SK-N-SH (cell line): ENCODE measurements around the gene ERV3-1. TPM values are rescaled to one million over a fixed set of nuclear protein-coding genes. Genes with fewer than 3 reads are reported as not detected.

Source experiments
- CTCF ChIA-PET: fragments of 300-600, 350-600 bp; formaldehyde crosslinking; extraction: SDS; loops from one replicate; lab custom pipeline; 2021; lab: Yijun Ruan, JAX
- POLR2A ChIA-PET: fragments of 350-600 bp; sonication (Branson Sonifier 250); formaldehyde crosslinking; extraction: SDS; loops from one replicate; lab custom pipeline; 2020; ENCODE audit warnings: antibody characterized with exemption, inconsistent platforms; lab: Yijun Ruan, JAX
- DNase-seq: peaks from one replicate; pipeline ENCODE4 v3.0.0; 2012
- H2AFZ ChIP-seq: fragments of 200-600 bp; sonication (generic); 2 replicates; pipeline ENCODE4 v1.8.1; 2016; ENCODE audit warnings: antibody characterized with exemption, mild to moderate bottlenecking, low read depth
- H3F3A ChIP-seq: fragments of 200-600 bp; sonication (generic); replicated peaks from 2 replicates; pipeline ENCODE3; 2016; ENCODE audit warnings: antibody characterized with exemption, mild to moderate bottlenecking; ENCODE audit not compliant: insufficient read depth
- H3K27ac ChIP-seq, 2 experiments: fragments of 200-500 bp in 1 of 2; fragments of 200-600 bp in 1 of 2; sonication (Bioruptor generic) in 1 of 2; sonication (generic), shearing (Covaris generic) in 1 of 2; 2 replicates each; pipeline versions ENCODE4 v1.5.1 to v1.6.1; 2014 to 2016; ENCODE audit warnings: low read depth in 2 of 2, inconsistent platforms in 1 of 2, low read length in 1 of 2, mild to moderate bottlenecking in 1 of 2, mixed read lengths in 1 of 2
- H3K27me3 ChIP-seq: fragments of 200-600 bp; sonication (generic), shearing (Covaris generic); 2 replicates; pipeline ENCODE4 v1.6.1; 2016; ENCODE audit warnings: mixed run types; ENCODE audit not compliant: insufficient read depth
- H3K36me3 ChIP-seq, 2 experiments: fragments of 200-500 bp in 1 of 2; fragments of 200-600 bp in 1 of 2; sonication (Bioruptor generic) in 1 of 2; sonication (generic) in 1 of 2; replicated peaks in 1 of 2; 2 replicates each; pipeline versions ENCODE3 to v1.5.1; 2014 to 2016; ENCODE audit warnings: low read length in 1 of 2, mild to moderate bottlenecking in 1 of 2; ENCODE audit not compliant: insufficient read depth in 2 of 2, control insufficient read depth in 1 of 2
- H3K4me1 ChIP-seq, 2 experiments: fragments of 200-500 bp in 1 of 2; fragments of 200-600 bp in 1 of 2; sonication (Bioruptor generic) in 1 of 2; sonication (generic), shearing (Covaris generic) in 1 of 2; 2 replicates each; pipeline versions ENCODE4 v1.5.1 to v1.6.1; 2014 to 2016; ENCODE audit warnings: low read depth in 1 of 2, low read length in 1 of 2, mixed run types in 1 of 2; ENCODE audit not compliant: insufficient read depth in 2 of 2, control insufficient read depth in 1 of 2
- H3K4me2 ChIP-seq: fragments of 200-600 bp; sonication (generic), shearing (Covaris generic); 2 replicates; pipeline ENCODE4 v1.6.1; 2017; ENCODE audit warnings: mixed run types
- H3K4me3 ChIP-seq, 2 experiments: fragments of 200-500 bp in 1 of 2; fragments of 200-600 bp in 1 of 2; sonication (Bioruptor generic) in 1 of 2; sonication (generic), shearing (Covaris generic) in 1 of 2; 2 replicates each; pipeline versions ENCODE4 v1.5.1 to v1.8.1; 2014 to 2016; ENCODE audit warnings: low read depth in 2 of 2, inconsistent platforms in 1 of 2, low read length in 1 of 2, mild to moderate bottlenecking in 1 of 2, mixed read lengths in 1 of 2, moderate library complexity in 1 of 2
- H3K79me2 ChIP-seq: fragments of 200-600 bp; sonication (generic); 2 replicates; pipeline ENCODE4 v1.8.1; 2017; ENCODE audit warnings: mild to moderate bottlenecking; ENCODE audit not compliant: insufficient read depth
- H3K9ac ChIP-seq: fragments of 200-600 bp; sonication (generic); 2 replicates; pipeline ENCODE4 v1.6.1; 2017; ENCODE audit warnings: mixed run types
- H3K9me2 ChIP-seq: fragments of 200-600 bp; sonication (generic); 2 replicates; pipeline ENCODE4 v1.6.1; 2017; ENCODE audit warnings: mixed run types
- H3K9me3 ChIP-seq: fragments of 200-600 bp; sonication (generic); 2 replicates; pipeline ENCODE4 v1.6.1; 2017; ENCODE audit warnings: mixed run types, mild to moderate bottlenecking, moderate library complexity
- H4K20me1 ChIP-seq: fragments of 200-600 bp; sonication (generic); 2 replicates; pipeline ENCODE4 v1.6.1; 2017; ENCODE audit warnings: mild to moderate bottlenecking, mixed run types; ENCODE audit not compliant: insufficient read depth
- FOXM1 ChIP-seq: IDR thresholded peaks from 2 replicates; pipeline ENCODE4 v1.4.0; 2012; ENCODE audit warnings: low read depth, mild to moderate bottlenecking
- GABPA ChIP-seq: IDR thresholded peaks from 2 replicates; pipeline ENCODE4 v1.4.0; 2012; ENCODE audit warnings: low read depth, mild to moderate bottlenecking
- GATA2 ChIP-seq: sonication (generic); formaldehyde crosslinking; IDR thresholded peaks from 2 replicates; pipeline ENCODE4 v1.5.0; 2020; ENCODE audit warnings: mild to moderate bottlenecking, missing genetic modification reagents
- IRF3 ChIP-seq: fragments of 150-350 bp; IDR thresholded peaks from 2 replicates; pipeline ENCODE4 v1.6.1; 2016; ENCODE audit warnings: mild to moderate bottlenecking, low read depth, low read length
- MEF2A ChIP-seq: IDR thresholded peaks from 2 replicates; pipeline ENCODE4 v1.4.0; 2012; ENCODE audit warnings: low read depth, borderline replicate concordance
- NRF1 ChIP-seq: IDR thresholded peaks from 2 replicates; pipeline ENCODE4 v1.6.1; 2012; ENCODE audit warnings: low read depth, mild to moderate bottlenecking, low read length
- RAD21 ChIP-seq: IDR thresholded peaks from 2 replicates; pipeline ENCODE4 v1.6.1; 2012; ENCODE audit warnings: mild to moderate bottlenecking, low read length
- SIN3A ChIP-seq: IDR thresholded peaks from 2 replicates; pipeline ENCODE4 v1.6.1; 2012; ENCODE audit warnings: low read depth, mild to moderate bottlenecking, low read length, moderate library complexity, borderline replicate concordance
- SMC3 ChIP-seq: IDR thresholded peaks from 2 replicates; pipeline ENCODE4 v1.6.1; 2012; ENCODE audit warnings: low read depth, low read length, improper control_type of control experiment
- TCF12 ChIP-seq: IDR thresholded peaks from 2 replicates; pipeline ENCODE4 v1.4.0; 2012
- TEAD4 ChIP-seq: IDR thresholded peaks from 2 replicates; pipeline ENCODE4 v1.4.0; 2012; ENCODE audit warnings: mild to moderate bottlenecking, borderline replicate concordance; ENCODE audit not compliant: insufficient read depth
- USF2 ChIP-seq: fragments of 150-350 bp; IDR thresholded peaks from 2 replicates; pipeline ENCODE4 v1.6.1; 2017; ENCODE audit warnings: antibody characterized with exemption, low read length, low read depth, borderline replicate concordance
- ZBTB33 ChIP-seq: IDR thresholded peaks from 2 replicates; pipeline ENCODE4 v1.4.0; 2012; ENCODE audit warnings: low read depth, borderline replicate concordance
- WGBS: methylation state at CpG from one replicate; pipeline ENCODE4 v1.1.6; 2017; ENCODE audit warnings: low lambda C conversion rate; 5-methylcytosine and 5-hydroxymethylcytosine counted together
- polyA plus RNA-seq, 3 experiments: library from polyadenylated mRNA; depleted of rRNA; stranded (reverse); fragments of >200 nt; gene quantifications; 2 replicates each; pipeline ENCODE4 v1.2.3, GENCODE V29; 2012

Gene ERV3-1
- polyA plus RNA-seq, 1 of the 3 experiments (the other 2 are of a cell fraction) = 8.4 TPM

- Histone ChIP-seq H3K79me2 (peaks cover 69% of the 10 kb centered on the region), H3K4me3 (0 out of 4 replicates have a peak overlapping the region, but pooled peaks of 1 of the 2 experiments have one; percentile 88), H3K4me2 (peak overlapping the region; percentile 82), H4K20me1 (no peaks in the 10 kb centered on the region), H3K9me2 (no peaks in the 10 kb centered on the region), H3K27me3 (no peaks in the 10 kb centered on the region), H3F3A (no peaks in the 10 kb centered on the region), H2AFZ (no peak overlapping the region), H3K9ac (no peak overlapping the region), H3K36me3 (peaks cover 5 to 27% of the 10 kb centered on the region in 2 experiments), H3K4me1 (peaks cover 6 to 15% of the 10 kb centered on the region in 2 experiments; a peak in 3 of 4 replicates), H3K9me3 (no peaks in the 10 kb centered on the region), H3K27ac (no peak overlapping the region)
- 100% methylated on average over 1 of the region's 1 CpG for WGBS
- TF ChIP-seq SMC3 = no peak
- TF ChIP-seq TCF12 = no peak
- no peak for TF ChIP-seq TEAD4
- TF ChIP-seq NRF1 = no peak
- TF ChIP-seq MEF2A = no peak
- no peak for TF ChIP-seq GABPA
- no peak for TF ChIP-seq GATA2 (CRISPR knock-in tag)
- no peak for TF ChIP-seq USF2
- no peak for TF ChIP-seq IRF3
- TF ChIP-seq FOXM1 = no peak
- no peak for TF ChIP-seq RAD21
- TF ChIP-seq SIN3A = no peak
- POLR2A ChIA-PET = no interaction called here
- no peak for DNase-seq
- CTCF ChIA-PET = interaction anchor here (1.1 kb wide), 1 partner anchor 474 kb away, joined by 3 read pairs; no protein-coding TSS in a partner anchor
Observed at GRCh38 chr7:65004575-65004974, 1.9 kb downstream of the ERV3-1 start.

- TF ChIP-seq GABPA (no peak), ZBTB33 (no peak), MEF2A (no peak), IRF3 (no peak)
- no peaks in the 10 kb centered on the region for H3K9me3 ChIP-seq
- H3K4me3 ChIP-seq = no peak overlapping the region
- H3K27me3 ChIP-seq = no peaks in the 10 kb centered on the region
- H3F3A ChIP-seq = no peaks in the 10 kb centered on the region
- H4K20me1 ChIP-seq = no peaks in the 10 kb centered on the region
- CTCF ChIA-PET = no interaction called here
- no peak overlapping the region for H3K27ac ChIP-seq
- H3K79me2 ChIP-seq = peaks cover 82% of the 10 kb centered on the region
- H3K4me2 ChIP-seq = no peak overlapping the region
- H3K4me1 ChIP-seq = peaks cover 6 to 15% of the 10 kb centered on the region in 2 experiments; a peak in 3 of 4 replicates
- 87% methylated on average over 2 of the region's 2 CpGs for WGBS
- H3K9ac ChIP-seq = no peak overlapping the region
- no peak overlapping the region for H2AFZ ChIP-seq
- no peak for DNase-seq
- POLR2A ChIA-PET = no interaction called here
- no peaks in the 10 kb centered on the region for H3K9me2 ChIP-seq
- peaks cover 9 to 28% of the 10 kb centered on the region in 2 experiments for H3K36me3 ChIP-seq
Observed at GRCh38 chr7:65002972-65003585, 3.4 kb downstream of the ERV3-1 start.
